ENCODE data around the gene SCFD1.
A peak's percentile ranks its signal among the peaks of the same experiment; 100 is the strongest.
"Not testable (repeated sequence)": the region's sequence is repeated elsewhere in the genome, so short reads cannot be mapped to it uniquely, and the experiment has no call there.

Gene SCFD1, protein sequence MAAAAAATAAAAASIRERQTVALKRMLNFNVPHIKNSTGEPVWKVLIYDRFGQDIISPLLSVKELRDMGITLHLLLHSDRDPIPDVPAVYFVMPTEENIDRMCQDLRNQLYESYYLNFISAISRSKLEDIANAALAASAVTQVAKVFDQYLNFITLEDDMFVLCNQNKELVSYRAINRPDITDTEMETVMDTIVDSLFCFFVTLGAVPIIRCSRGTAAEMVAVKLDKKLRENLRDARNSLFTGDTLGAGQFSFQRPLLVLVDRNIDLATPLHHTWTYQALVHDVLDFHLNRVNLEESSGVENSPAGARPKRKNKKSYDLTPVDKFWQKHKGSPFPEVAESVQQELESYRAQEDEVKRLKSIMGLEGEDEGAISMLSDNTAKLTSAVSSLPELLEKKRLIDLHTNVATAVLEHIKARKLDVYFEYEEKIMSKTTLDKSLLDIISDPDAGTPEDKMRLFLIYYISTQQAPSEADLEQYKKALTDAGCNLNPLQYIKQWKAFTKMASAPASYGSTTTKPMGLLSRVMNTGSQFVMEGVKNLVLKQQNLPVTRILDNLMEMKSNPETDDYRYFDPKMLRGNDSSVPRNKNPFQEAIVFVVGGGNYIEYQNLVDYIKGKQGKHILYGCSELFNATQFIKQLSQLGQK

DNA sequence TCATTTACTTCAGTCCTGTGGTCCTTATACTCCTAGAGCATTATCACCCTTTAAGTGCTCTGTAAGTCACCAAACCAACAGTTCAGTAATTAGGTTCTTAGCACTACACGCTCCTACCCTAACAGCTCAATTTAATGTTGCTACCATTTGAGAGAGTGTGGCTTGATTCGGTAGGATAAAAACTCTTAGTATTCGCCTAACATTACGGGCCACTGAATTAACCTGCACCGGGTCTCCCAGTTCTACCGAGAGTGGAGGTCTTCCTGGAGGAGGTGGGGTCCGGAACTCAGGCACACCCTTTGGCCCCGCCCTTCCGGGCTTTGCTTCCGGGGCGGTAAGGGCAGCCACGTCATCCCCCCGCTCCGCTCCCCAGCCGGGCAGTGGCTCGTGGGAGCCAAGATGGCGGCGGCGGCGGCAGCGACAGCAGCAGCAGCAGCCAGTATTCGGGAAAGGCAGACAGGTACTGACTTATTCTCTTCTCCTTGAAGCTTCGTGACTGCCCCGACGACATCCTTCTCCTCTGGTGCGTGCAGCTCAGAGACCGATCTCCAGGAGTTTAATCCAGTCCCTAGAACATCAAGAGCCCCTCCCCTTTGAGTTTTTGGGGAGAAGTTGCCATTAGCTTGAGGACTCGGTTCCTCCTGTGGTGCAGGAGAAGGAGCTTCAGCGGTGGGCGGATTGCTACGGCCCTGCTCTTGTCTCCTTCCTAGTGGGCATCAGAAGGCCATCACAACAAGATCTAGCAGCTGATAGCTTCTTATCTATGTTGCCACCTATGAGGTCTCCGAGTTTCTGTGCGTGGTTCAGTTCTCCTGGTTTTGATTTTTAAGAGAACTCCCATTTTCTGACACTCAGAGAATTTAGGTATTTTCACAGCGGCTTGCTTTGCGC lies at the start of gene SCFD1:
TSS of gene SCFD1 (plus strand) at position 380 of the 891 bp plus-strand sequence. CDS start at position 400, 20 bp downstream.
- DNase-seq = peak; percentile 93 to 98 (median 95)

DNA sequence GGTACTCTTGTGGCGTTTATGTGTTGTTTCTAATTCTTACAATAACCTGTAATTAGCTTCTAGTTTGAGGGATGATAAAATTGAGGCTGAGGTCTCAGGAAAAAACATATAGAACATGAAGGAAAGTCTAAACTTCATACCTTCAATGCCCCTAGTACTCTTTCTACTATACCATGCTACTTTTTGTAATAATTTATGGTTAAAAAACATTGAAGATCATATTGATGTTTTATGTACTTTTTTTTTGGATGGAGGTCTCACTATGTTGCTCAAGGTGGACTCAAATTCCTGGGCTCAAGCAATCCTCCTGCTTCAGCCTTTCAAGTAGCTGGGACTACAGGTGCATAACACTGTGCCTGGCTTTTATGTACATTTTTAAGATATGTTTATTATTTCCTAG lies 49.3 kb upstream of the SCFD1 start:
- no peak for DNase-seq

DNA sequence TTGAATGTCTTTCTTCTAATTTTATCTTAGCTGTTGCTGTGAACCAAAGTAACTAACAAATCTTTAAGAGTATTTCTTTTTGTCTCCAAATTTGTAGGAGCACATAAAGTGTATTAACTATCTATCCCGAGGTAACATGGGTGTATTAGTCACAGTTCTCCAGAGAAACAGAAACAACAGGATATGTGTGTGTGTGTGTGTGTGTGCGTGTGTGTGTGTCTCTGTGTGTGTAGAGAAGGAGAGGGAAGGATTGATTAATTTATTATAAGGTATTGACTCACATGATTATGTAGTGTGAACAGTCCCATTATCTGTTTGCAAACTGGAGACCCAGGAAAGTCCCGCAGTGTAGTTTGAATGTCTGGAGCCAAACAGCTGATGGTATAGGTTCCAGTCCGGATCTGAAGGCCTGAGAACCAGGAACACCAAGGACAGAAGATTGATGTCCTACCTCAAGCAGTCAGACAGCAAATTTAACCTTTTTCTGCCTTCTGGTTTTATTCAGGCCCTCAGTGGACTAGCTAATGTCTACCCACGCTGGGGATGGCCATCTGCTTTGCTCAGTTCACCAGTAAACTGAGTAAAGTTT lies 48.8 kb upstream of the SCFD1 start:
- peak in 2 of 3 donors; percentile 24 to 28 for DNase-seq

DNA sequence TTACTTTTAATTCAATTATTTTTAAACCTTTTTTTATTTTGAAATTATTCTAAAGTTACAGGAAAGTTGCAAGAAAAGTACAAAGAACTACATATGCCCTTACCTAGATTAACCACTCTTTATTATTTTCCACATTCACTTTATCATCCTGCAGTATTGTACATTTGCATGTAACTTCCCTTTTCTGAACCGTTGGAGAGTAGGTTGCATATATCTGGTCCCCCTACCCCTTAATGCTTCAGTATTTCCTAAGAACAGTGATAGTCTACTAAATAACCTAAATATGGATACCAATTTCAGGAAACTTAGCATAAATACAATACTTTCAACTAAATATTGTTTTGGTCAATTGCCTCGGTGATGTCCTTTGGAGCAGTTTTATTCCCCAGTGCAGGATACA lies 48.2 kb upstream of the SCFD1 start:
- DNase-seq = no peak

DNA sequence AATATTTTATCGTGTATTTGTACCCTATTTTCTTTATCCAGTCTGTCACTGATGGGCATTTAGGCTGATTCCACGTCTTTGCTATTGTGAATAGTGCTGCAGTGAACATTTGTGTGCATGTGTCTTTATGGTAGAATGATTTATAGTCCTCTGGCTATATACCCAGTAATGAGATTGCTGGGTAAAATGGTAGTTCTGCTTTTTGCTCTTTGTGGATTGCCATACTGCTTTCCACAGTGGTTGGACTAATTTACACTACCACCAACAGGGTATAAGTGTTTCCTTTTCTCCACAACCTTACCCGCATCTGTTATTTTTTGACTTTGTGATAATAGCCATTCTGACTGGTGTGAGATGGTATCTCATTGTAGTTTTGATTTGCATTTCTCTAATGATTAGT lies 47.3 kb upstream of the SCFD1 start:
- DNase-seq = not testable (repeated sequence)

DNA sequence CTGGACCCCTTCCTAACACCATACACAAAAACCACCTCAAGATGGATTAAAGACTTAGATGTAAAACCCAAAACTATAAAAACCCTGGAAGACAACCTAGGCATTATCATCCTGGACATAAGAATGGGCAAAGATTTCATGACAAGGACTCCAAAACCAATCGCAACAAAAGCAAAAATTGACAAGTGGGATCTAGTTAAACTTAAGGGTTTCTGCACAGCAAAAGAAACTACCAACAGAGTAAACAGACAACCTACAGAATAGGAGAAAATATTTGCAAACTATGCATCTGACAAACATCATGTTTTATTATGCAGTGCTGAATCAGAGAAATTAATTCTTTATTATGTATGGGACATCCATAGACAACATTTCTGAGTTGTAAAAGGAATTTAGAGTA lies 45.8 kb upstream of the SCFD1 start:
- DNase-seq = not testable (repeated sequence)

DNA sequence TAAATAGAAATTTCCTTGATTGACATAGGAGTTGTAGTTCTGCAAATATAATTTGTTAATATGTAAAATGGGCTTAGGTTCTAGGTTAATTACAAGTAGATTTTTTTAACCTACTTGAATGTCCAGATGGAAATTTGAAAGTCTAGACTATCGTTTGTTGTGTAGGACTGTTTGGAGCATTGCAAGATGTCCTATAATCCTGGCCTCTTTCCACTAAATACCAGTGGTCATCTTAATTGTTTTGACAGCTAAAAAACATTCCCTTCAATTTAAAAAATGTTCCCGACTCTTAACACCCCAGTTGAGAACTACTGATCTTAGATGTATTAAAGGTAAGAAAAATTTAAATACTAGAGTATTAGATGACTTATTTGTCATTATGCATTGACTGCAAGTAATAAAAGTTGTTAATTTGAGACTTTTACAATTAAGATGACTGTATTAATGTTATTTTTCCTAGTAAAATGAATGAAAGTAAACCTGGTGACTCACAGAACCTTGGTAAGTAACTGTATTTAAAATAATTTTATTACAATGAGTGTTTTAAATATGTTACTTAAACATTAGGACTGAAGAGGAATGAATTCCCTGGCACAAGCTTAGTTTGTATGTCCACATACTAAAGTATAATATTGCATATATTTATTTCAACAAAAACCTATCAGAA lies 41.4 kb upstream of the SCFD1 start:
- no peak for DNase-seq

DNA sequence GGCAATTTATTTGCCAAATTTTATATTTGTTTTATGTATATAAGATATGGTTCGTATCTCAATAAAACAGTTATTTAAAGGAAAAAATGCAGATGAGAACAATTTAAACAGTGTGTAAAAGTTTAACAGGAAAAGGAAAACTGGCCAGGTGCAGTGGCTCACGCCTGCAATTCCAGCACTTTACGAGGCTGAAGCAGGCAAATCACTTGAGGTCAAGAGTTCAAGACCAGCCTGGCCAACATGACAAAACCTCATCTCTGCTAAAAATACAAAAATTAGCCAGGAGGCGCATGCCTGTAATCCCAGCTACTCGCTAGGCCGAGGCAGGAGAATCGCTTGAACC lies 40.9 kb upstream of the SCFD1 start:
- DNase-seq = no peak

DNA sequence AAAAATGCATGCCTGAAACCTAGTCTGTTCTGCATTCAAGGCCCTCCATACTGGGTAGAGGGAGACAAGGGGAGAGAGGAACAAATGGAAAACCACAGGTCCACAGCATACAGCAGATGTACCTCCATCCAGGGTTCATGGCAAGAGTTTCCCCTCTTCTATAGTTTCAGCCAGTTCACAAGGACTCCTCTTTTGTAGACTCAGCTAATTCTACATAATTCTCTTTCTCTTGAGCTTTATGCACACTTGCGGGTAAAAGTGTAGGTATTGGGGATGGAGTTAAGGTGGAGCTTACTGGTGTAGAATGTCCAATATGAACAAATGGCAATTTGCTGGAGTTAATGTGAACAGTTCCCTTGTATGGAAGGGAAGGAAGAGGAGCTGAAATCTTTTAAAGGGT lies 39.7 kb upstream of the SCFD1 start:
- no peak for DNase-seq

DNA sequence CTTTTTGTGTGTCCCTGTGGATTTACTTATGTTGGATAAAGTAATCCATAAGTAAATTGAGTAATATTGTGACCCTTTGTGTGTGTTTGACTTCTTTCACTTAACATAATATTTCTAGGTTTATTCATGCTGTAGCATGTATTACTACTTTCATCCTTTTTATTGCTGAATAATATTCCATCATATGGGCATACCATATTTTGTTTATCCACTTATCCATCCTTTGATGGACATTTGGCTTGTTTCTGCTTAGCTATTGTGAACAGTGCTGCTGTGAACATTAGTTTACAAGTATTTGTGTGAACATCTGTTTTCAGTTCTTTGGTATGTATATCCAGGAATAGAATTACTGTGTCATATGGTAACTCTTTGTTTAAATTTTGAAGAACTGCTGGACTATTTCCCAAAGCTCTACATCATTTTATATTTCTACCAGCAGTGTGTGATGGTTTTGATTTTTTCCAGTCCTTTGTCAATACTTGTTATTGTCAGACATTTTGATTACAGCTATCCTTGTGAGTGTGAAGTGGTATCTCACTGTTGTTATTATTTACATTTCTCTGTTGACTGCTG lies 38.0 kb upstream of the SCFD1 start:
- no peak for DNase-seq

DNA sequence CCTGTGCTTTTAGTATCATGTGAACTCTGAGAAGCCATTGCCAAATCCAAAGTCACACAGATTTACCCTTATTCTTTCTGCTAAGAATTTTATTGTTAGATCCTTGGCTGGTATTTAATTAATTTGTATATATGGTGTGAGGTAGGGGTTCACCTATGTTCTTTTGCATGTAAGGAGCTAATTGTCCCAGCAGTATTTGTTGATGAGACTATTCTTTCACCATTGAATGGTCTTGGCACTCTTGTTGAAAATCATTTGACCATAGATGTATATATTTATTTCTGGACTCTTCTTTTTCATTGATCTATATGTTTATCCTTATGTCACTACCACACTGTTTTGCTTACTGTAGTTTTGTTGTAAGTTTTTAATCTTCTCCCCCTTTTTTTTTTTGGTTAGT lies 36.9 kb upstream of the SCFD1 start:
- no peak for DNase-seq

DNA sequence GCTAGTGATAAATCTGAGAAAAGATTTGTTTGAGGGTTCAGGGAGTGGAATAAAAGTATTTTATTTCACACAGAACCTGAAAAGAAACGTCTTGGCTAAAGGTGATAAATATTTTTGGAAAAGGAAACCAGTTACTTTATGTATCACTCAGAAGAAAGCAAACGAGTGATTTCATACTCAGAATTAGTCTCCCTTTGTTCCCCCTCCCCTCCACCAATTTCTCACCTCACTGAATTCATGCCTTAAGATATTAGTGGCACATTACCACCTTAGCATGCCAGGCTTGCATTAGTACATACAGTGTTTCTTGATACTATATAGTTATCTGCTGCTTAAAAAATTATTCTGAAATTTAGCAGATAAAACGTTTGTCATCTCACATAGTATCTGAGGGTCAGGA lies 35.0 kb upstream of the SCFD1 start:
- DNase-seq = no peak

DNA sequence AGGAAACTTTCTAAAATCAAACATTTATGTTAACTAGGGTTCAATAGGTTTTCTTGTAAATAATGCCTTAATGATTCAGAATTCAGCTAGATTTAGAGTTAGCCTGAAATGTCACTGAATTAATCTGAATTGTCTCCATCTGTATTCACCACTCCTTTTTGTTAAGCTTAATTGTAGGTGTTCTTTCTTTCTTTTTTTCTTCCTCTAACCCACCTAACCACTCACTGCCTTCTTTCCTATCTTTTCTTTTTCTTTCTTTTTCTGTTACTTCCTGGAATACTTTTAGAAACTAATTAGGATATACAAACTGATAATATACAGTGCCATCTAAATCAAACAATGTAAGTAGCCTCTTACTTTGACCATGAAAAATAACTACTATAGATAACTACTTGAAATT lies 33.2 kb upstream of the SCFD1 start:
- no peak for DNase-seq

DNA sequence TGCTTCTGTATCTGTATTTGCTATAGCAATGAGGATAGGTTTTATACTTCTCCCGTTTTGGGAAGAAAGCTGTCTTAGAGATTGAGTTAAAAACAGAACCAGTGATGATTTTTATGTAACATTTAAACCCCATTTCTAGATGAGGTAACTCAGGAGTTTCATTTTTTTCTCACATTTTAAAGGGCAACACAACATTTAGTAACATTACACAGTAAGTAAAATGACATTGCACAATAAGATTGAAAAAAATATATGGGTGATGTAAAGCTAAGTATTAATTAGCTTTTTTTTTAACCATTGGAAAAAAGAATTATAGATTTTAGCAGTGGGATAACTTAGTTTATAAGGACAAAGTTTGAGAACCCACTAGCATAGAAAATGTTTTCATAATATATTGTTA lies 25.2 kb upstream of the SCFD1 start:
- DNase-seq = peak in 2 of 3 donors; percentile 54 to 67

DNA sequence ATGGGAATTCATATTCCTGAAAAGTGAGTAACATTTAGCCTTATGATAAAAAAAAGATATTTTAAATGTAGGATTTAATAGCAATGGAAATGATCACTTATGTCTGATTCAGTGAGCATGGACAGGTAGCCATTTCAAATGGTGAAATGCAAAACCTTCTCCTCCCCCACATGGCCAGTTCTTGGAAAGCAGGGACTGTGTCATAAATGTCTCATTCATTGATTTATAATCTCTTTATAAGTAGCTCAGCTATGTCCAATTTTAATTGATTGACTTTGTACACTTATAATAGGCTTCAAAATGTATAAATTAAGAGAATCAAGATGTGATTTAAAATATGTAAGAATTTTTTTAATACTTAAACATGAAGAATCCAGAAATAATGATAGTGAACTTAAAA lies 24.6 kb upstream of the SCFD1 start:
- DNase-seq = no peak

DNA sequence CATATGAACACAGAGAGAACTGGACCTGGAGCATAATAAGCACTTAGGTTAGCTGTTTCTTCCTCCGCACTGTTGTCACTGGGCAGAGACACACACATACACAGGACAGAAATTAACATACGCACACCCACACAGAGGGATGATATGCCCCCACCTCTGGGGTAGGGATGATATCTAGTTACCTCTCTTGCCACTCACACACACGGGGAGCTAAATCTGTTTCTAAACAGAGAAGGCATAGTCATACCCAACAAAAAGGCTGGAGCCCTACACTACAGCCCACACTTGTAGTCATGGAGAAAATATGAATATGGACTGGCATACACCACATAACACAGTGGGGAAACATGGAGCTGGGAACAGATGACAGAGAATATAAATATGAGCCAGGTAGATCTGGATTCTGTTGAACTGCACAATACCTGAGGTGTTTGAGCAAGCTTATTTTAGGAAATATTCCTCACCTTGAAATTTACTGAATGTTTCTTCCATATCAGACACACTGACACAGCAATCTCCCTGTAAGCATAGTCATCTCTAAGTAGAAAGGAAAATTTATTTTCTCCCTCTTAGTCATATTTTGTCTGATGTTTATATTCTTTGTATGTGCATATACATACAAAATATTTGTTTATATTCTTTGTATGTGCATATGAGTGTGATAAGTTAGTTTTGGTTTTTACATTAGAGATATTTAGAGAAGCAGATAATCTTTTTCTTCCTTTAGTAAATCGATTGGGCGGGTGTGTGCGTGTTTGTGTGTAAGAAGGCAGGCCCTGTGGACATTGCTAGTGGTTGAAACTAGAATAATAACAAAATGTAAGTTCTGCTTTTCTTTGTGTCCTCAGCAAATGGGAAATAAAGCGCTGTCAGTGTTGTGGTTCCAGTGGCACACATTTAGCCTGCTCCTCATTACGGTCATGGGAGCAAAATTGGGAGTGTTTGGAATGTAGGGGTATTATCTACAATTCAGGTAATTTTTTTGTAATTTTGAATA lies 20.9 kb upstream of the SCFD1 start:
- DNase-seq = peak in 1 of 3 donors; percentile 33

DNA sequence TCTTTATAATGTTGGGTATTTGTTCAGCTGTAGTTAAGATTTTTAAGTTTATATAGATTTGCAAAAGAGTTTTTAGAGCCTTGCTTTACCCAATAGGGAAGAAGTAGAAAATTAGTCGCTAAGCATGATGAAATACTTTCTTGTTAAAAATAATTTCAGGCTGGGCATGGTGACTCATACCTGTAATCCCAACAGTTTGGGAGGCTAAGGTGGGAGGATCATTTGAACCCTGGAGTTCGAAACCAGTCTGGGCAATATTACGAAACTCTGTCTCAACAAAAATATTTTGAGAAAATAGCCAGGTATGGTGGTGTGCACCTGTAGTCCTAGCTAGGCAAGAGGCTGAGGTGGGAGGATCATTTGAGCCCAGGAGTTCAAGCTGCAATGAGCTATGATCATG lies 18.7 kb upstream of the SCFD1 start:
- no peak for DNase-seq

DNA sequence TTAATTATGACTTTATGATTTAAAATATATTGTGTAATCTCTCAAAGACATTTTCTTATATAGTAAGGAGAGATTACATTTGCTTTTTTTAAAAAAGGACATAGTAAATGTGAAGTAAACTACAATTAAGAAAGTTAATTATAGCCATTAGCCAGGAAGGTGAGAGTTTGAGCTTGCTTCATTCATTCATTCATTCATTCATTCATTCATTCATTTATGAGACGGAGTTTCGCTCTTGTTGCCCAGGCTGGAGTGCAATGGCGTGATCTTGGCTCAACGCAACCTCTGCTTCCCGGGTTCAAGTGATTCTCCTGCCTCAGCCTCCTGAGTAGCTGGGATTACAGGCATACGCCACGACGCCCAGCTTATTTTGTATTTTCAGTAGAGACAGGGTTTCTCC lies 17.4 kb upstream of the SCFD1 start:
- not testable (repeated sequence) for DNase-seq

DNA sequence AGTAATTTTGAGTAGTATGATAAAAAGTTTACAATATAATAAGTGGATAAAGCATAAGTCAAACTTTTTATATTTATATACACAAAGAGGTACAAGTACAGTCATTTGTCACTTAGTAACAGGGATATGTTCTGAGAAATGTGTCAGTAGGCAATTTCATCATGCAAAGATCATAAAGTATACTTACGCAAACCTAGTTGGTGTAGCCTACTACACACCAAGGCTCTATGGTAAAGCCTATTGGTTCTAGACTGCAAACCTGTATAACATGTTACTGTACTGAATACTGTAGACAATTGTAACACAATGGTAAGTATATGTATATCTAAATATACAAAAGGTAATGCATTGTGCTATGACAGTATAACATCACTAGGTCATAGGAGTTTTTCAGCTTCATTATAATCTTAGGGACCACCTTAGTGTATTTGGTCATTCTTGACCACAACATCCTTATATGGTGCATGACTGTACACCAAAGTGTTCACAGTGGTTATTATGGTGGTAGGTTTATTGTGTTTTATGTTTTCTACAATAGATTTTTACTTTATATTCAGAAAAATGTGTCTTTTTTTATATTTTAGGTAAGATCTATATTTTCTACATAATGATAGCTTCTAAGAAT lies 14.9 kb upstream of the SCFD1 start:
- DNase-seq = no peak

DNA sequence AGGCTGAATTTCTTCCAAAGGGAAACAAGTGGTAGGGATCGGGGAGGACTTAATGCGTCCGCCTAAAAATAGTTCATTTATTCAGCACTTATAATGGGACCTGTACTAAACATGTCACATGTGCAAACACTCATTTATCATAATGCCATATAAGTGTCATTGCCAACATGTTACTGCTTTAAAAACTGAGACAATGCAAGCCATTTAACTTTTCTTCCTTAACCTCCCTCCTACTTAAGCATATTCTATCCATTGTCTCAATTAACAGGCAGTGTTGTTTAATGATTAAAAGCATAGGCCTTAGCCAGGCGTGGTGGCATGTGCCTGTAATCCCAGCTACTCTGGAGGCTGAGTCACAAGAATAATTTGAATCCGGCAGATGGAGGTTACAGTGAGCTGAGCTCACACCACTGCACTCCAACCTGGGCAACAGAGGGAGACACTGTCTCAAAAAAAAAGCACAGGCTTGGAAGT lies 13.5 kb upstream of the SCFD1 start:
- no peak for DNase-seq
